Daoy (cell line): Measurements from ENCODE around the gene RPS27A. TPM values are rescaled to one million over a fixed set of nuclear protein-coding genes. Genes with fewer than 3 reads are reported as not detected.
"Not testable (repeated sequence)": the region's sequence is repeated elsewhere in the genome, so short reads cannot be mapped to it uniquely, and the experiment has no call there.

Experiments
- DNase-seq: peaks from one replicate; pipeline ENCODE4 v3.0.0-alpha.2; 2015; ENCODE audit warnings: low read depth
- total RNA-seq: library from RNA; depleted of rRNA; stranded (reverse); fragments of >200 nt; shearing (Covaris generic); gene quantifications from 2 replicates; pipeline ENCODE4 v1.2.3, GENCODE V29; 2014; rRNA removed

The RPS27A gene
- 2,172 and 3,065 TPM in 2 replicates for total RNA-seq

DNA sequence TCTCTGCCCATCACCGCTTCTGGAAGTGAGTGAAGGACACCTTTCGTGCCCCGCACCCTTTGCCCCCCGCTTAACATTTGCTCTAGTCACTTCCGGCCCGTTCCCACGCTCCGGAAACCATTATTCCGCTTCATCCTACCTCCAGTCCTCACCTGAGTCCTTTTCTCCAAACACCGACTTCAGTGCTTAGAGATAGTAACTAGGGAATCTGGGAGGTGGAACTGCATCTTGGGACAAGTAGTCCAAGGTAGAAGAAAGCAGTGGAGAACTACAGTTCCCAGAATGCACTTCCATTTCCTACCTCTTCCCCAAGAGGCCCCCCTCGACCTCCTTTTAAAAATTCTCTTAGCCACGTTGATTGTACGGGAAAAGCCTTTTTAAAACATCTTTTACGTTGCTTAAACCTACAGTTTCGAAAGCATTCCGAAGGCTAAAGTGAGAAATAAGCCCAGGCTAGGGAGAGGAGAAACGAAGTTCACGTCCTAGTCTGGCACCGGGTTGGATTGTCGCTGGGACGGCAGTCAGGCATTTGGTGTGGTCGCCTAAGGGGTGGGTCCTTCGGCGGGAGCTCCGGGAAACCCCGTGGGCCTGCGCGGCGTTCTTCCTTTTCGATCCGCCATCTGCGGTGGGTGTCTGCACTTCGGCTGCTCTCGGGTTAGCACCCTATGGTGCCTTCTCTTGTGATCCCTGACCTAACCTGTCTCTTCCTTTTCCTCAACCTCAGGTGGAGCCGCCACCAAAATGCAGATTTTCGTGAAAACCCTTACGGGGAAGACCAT is at the start of gene RPS27A, which contains the start of gene CLHC1:
TSS of gene RPS27A (plus strand) at position 605 of the 779 bp plus-strand sequence. CDS start at position 742, 137 bp downstream.
TSS of gene CLHC1 (minus strand) at position 210 of the 779 bp plus-strand sequence. CDS start 9,882 bp downstream, outside the sequence.
- peak; percentile 92 for DNase-seq

DNA sequence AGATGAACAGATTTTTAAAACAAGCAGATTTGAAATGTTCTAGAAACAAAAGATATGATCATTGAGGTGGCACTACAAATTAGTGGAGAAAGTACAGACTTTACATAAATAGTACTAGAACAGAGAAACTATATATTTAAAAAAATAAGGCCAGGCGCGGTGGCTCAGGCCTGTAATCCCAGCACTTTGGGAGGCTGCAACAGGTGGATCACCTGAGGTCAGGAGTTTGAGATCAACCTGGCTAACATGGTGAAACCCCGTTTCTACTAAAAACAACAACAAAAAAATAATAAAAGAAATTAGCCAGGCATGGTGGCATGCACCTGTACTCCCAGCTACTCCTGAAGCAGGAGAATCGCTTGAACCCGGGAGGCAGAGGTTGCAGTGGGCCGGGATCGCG is 45.7 kb upstream of the RPS27A start:
- DNase-seq = not testable (repeated sequence)

DNA sequence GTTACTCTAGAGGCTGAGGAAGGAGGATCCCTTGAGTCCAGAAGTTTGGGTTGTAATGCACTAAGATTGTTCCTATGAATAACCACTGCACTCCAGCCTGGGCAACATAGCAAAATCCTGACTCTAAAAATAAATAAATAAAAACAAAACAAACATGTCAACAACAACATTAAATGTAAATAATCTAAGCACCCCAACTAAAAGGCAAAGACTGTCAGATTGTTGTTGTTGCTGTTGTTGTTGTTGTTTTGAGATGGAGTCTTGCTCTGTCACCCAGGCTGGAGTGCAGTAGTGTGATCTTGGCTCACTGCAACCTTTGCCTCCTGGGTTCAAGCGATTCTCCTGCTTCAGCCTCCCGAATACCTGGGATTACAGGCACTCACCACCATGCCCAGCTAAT is 40.6 kb upstream of the RPS27A start:
- not testable (repeated sequence) for DNase-seq

GRCh38 chr2:55196526-55196925 is 36.0 kb upstream of the RPS27A start:
- DNase-seq = no peak

DNA sequence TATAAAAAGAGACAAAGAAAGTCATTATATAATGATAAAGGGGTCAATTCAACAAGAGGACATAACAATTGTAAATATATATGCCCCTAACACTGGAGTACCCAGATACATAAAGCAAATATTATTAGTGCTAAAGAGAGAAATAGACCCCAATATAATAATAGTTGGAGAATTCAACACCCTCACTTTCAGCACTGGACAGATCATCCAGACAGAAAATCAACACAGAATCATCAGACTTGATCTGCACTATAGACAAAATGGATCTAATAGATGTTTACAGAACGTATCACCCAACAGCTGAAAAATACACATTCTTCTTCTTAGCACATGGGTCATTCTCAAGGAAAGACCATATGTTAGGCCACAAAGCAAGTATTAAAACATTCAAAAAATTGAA is 32.1 kb upstream of the RPS27A start:
- no peak for DNase-seq

DNA sequence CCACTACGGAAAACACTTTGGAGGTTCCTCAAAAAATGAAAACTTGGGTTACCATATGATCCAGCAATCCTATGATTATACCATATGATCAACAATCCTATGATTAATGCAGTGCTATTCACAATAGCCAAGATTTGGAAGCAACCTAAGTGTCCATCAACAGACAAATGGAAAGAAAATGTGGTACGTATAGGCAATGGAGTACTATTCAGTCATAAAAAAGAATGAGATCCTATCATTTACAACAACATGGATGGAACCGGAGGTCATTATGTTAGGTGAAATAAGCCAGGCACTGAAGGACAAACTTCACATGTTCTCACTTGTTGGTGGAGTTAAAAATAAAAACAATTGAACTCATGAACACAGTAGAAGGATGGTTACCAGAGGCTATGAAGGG is 28.0 kb upstream of the RPS27A start:
- DNase-seq = no peak

DNA sequence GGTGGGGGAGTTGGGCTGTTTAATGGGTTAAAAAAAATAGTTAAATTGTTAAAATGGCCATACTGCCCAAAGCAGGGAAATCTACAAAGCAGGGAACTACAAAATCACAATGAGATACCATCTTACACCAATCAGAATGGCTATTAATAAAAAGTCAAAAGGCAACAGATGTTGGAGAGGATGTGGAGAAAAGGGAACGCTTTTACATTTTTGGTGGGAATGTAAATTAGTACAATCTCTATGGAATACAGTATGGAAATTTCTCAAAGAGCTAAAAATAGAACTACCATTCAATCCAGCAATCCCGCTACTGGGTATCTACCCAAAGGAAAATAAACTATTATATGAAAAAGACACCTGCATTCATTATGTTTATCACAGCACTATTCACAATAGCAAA is 27.5 kb upstream of the RPS27A start:
- no peak for DNase-seq

DNA sequence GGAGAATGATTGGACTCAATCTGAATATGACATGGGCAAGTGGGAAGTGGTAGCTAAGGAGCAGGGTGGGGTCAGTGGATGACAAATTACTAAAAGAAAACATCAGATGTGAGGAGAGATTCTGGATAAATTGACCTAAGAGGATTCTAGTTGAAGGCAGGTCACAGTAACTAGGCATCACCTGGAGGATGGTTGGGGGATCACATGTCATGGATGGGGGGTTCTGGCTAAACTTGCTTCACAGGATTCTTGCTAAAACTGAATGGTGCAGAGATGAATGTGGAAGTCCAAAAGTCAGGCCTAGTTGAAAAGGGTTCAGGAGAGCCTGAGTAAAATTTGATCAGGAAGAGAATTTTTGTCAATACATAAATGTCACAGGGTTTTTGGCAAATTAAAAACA is 18.7 kb upstream of the RPS27A start:
- DNase-seq = no peak

GRCh38 chr2:55223958-55224760 is 8.3 kb upstream of the RPS27A start:
- no peak for DNase-seq

GRCh38 chr2:55224761-55225261 is 7.7 kb upstream of the RPS27A start:
- DNase-seq = no peak

DNA sequence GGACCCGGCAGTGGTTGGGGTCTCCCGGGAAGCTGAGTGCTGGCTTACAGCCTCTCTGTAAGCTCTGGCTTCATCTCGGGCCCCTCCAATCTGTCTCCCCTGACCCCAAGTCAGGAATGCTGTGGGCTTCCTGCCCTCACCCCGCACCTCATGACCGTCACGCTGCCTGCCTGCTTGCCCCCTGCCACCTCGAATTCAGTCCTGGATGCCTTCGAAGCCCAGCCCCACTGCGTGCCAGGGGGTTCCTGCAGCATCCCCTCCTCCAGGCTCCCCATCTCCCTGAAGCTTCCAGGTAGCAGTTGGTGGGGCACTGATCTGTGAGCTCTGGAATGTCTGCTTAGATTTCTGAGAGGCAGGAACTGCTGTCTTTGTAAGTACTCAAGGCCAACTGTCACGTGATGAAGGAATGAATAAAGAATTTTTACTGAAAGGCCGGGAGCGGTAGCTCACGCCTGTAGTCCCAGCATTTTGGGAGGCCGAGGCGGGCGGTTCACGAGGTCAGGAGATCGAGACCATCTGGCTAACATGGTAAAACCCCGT is 6.9 kb upstream of the RPS27A start:
- no peak for DNase-seq

GRCh38 chr2:55227437-55228225 is 4.9 kb upstream of the RPS27A start:
- not testable (repeated sequence) for DNase-seq

GRCh38 chr2:55228226-55228563 is 4.3 kb upstream of the RPS27A start:
- no peak for DNase-seq

DNA sequence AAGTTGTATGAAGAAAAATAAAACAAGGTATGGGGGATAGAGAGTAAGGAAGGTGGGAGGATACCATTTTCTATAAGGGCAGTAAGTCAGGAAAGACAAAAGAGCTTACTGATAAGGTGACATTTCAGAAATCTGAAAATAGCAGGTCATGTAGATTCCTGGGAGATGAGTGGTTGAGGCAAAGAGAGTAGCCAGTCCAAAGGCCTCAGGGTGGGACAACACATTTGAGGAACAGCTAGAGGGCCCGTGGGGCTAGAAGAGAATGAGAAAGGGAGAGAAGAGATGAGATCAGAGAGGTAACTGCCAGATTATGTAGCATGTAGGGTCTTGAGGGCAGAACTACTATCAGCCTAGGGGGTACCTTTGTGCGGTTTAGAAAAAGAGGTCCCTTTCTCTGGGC is 3.3 kb upstream of the RPS27A start:
- no peak for DNase-seq

DNA sequence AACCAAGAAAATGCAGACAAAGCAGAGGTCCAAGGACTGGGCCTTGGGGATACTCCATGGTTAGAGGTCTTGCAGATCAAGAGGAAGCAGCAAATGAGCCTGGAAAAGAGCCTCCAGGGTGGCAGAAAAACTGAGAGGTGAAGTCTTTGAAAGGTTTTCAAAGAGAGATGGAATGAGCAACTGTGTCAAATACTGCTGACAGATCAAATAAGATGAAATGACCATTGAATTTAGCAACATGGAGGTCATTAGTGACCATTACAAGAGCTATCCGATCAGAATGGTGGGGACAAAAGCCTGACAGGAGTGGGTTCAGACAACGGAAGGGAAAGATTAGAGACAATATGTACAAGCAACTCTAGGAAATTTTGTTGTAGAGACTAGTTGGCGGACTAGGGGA is 1.9 kb upstream of the RPS27A start:
- no peak for DNase-seq

DNA sequence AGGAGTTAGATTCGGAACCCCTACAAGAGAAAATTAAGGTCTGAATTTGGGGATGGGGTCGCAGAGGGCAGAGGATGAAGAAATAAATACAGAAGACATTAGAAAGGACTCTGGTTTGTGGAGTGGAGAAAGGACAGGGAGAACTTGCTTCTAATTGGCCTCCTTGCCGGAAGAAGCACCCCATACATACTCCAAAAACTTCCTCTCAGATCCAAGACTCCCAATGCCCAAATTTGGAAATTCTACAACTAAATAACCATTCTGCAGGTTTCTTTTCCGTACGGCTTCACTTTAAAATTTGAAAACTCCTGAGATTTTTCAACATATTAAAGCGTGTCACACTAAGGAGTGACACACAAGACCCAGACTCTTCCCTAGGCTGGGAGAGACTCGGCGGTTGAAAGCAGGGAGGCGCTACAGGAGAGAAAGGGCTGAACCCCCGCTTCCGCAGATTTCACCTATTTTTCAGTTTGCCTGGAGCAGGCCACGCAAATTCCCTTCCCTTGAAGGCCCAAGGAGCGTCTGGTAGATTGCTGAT is 873 bp upstream of the RPS27A start:
- DNase-seq = peak; percentile 15

GRCh38 chr2:55232863-55233657 is 572 bp downstream of the RPS27A start:
- peak; percentile 43 for DNase-seq

- no peak for DNase-seq
These were observed 1.1 kb downstream of the RPS27A start for GRCh38 chr2:55233658-55233940.

GRCh38 chr2:55235724-55236538 is 3.4 kb downstream of the RPS27A start:
- no peak for DNase-seq

DNA sequence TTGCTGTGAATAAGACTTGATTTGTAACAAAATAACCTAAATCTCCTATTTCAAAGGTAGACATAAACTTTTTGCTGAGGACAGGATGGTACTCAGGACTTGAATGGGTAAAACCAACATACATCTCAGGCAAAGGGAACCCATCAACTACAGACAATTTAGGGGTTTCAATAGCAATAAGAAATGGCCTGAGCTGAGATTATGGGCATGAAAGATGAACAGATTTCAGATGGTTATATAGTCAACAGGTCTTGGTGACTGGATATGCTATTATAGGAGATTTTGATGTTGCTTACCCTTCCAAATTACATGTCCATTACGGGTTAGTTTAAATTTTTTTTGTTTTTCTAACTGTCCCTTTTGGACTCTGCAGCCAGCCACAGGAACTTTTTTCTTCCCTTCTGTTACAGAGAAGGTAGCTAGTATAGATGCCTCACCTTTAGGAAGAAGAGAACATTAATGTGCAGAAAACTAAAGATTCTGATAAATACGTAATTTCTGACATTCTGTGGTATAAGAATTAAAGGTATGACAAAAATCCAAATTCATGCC is 4.6 kb downstream of the RPS27A start:
- DNase-seq = no peak
